HG02759 (cell line): ENCODE results near the gene SMG1.
"Not testable (repeated sequence)": the region's sequence is repeated elsewhere in the genome, so short reads cannot be mapped to it uniquely, and the experiment has no call there.

Experiments used
- ATAC-seq: cut with Tn5 transposase; IDR thresholded peaks from one replicate; pipeline ENCODE4 v1.9.1; 2021; ENCODE audit warnings: mild to moderate bottlenecking, moderate library complexity; ENCODE audit not compliant: unreplicated experiment

Gene SMG1

GRCh38 chr16:18801145-18801972 is 124.8 kb downstream of the SMG1 start, which contains the start of gene ARL6IP1:
ARL6IP1 (minus strand) TSS chr16:18801549; CDS start chr16:18801466, 83 bp downstream.
- peak; percentile 96 for ATAC-seq

- no peak for ATAC-seq
Measured at GRCh38 chr16:18800775-18801144, 125.4 kb downstream of the SMG1 start.

- ATAC-seq: no peak
Measured at GRCh38 chr16:18800293-18800692, 125.9 kb downstream of the SMG1 start.

GRCh38 chr16:18799500-18799899 is 126.7 kb downstream of the SMG1 start:
- ATAC-seq: no peak

GRCh38 chr16:18797746-18798145 is 128.5 kb downstream of the SMG1 start:
- ATAC-seq: no peak

- no peak for ATAC-seq
Measured at GRCh38 chr16:18796377-18796776, 129.8 kb downstream of the SMG1 start.

- no peak for ATAC-seq
Measured at GRCh38 chr16:18792836-18793433, 133.3 kb downstream of the SMG1 start.

GRCh38 chr16:18789850-18790706 is 136.1 kb downstream of the SMG1 start, which contains the start of gene RPS15A:
RPS15A (minus strand) TSS chr16:18790334; CDS start chr16:18789113, 1,221 bp downstream.
- peak; percentile 93 for ATAC-seq

GRCh38 chr16:18789515-18789849 is 136.7 kb downstream of the SMG1 start:
- ATAC-seq: no peak

GRCh38 chr16:18788828-18789514 is 137.2 kb downstream of the SMG1 start:
- no peak for ATAC-seq

- no peak for ATAC-seq
Measured at GRCh38 chr16:18784917-18785623, 141.1 kb downstream of the SMG1 start.

GRCh38 chr16:18783430-18784341 is 142.5 kb downstream of the SMG1 start:
- no peak for ATAC-seq

GRCh38 chr16:18782697-18783429 is 143.3 kb downstream of the SMG1 start:
- no peak for ATAC-seq

GRCh38 chr16:18781232-18781631 is 145.0 kb downstream of the SMG1 start:
- ATAC-seq: not testable (repeated sequence)

GRCh38 chr16:18780460-18781026 is 145.7 kb downstream of the SMG1 start:
- ATAC-seq: not testable (repeated sequence)

- not testable (repeated sequence) for ATAC-seq
Measured at GRCh38 chr16:18777664-18778063, 148.5 kb downstream of the SMG1 start.

- ATAC-seq: not testable (repeated sequence)
Measured at GRCh38 chr16:18776334-18776733, 149.9 kb downstream of the SMG1 start.

GRCh38 chr16:18774651-18775050 is 151.6 kb downstream of the SMG1 start:
- ATAC-seq: not testable (repeated sequence)
